HFFc6 (cell line): ENCODE results near the gene ANKRD11. TPM values are rescaled to one million over a fixed set of nuclear protein-coding genes. Genes with fewer than 3 reads are reported as not detected.
A peak's percentile ranks its signal among the peaks of the same experiment; 100 is the strongest.

Experiments used
- DNase-seq: peaks from one replicate; pipeline ENCODE4 v3.0.0-alpha.2; 2018
- H3K27ac Mint-ChIP-seq: 2 replicates; pipeline ENCODE4 v1.8.0; 2020; ENCODE audit warnings: mild to moderate bottlenecking, mixed read lengths
- H3K27me3 Mint-ChIP-seq: 2 replicates; pipeline ENCODE4 v1.8.0; 2021; ENCODE audit warnings: mild to moderate bottlenecking, moderate library complexity, mixed read lengths; ENCODE audit not compliant: insufficient read depth
- H3K36me3 Mint-ChIP-seq: 2 replicates; pipeline ENCODE4 v1.8.0; 2021; ENCODE audit warnings: low read depth, mixed read lengths
- H3K4me1 Mint-ChIP-seq: 2 replicates; pipeline ENCODE4 v1.8.0; 2020; ENCODE audit warnings: low read depth, mixed read lengths
- H3K4me3 Mint-ChIP-seq: 2 replicates; pipeline ENCODE4 v1.8.0; 2020; ENCODE audit warnings: mild to moderate bottlenecking, moderate library complexity, mixed read lengths
- H3K9me3 Mint-ChIP-seq: 2 replicates; pipeline ENCODE4 v1.8.0; 2020; ENCODE audit warnings: mild to moderate bottlenecking, mixed read lengths
- CTCF ChIP-seq: fragments of 200-600 bp; sonication (generic); IDR thresholded peaks from 2 replicates; pipeline ENCODE4 v1.5.0; 2021; ENCODE audit warnings: antibody characterized with exemption, mild to moderate bottlenecking
- long read RNA-seq: library from polyadenylated mRNA; unstranded; transcript quantifications from one replicate; pipeline ENCODE4 v2.0.0, GENCODE V29; 2019
- total RNA-seq, 6 experiments: library from RNA; stranded (reverse); fragmentation: NEBNext Ultra II Directional; extraction: Animal tissue kit (Norgen Biotek cat#: 25700); gene quantifications; 2 replicates in 1 of 6; 3 replicates in 5 of 6; pipeline ENCODE4 v1.2.3, GENCODE V29; 2021

The ANKRD11 gene
- 100 to 1,000 TPM; 110 to 120 (median 116) TPM for total RNA-seq
- long read RNA-seq, partial matches to known transcripts = 11 of 40 reads
- long read RNA-seq, other reads (novel, unspliced or antisense) = 29 of 40 reads

- Mint-ChIP-seq H3K4me1 (peaks cover 62% of the 10 kb centered on the region), H3K27me3 (peaks cover 7% of the 10 kb centered on the region), H3K36me3 (peaks cover 16% of the 10 kb centered on the region), H3K27ac (peak within 1 kb of the TSS; percentile 92), H3K4me3 (peak within 1 kb of the TSS; percentile 94), H3K9me3 (no peaks in the 10 kb centered on the region)
- DNase-seq = peak; percentile 100
- TF ChIP-seq CTCF = no peak
These were observed at the start of gene ANKRD11 for GRCh38 chr16:89490439-89491237. ANKRD11 (minus strand) TSS chr16:89490561; CDS start chr16:89317019, 173,542 bp downstream.

DNA sequence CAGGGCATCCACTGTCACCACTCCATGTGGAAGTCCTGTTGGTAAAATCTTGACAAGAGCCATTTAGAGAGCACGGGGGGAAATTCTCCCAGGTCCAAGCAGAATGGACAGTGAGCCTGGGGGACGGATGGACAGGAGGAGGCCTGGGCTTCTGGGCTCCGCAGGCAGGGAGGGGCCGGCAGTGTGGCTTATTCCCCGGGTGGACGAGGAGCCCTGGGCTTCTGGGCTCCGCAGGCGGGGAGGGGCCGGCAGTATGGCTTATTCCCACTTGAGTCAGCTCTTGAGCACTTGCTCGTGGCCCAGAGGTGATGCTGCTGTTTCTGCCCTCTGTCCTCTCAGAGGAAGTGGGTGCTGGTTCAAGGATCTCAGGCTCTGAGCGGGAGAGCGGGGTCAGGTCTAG is 47.9 kb upstream of the ANKRD11 start:
- Mint-ChIP-seq H3K4me1 (peaks cover 6% of the 10 kb centered on the region), H3K9me3 (no peaks in the 10 kb centered on the region), H3K4me3 (no peak overlapping the region), H3K27ac (no peak overlapping the region; the same call in 1 of the 2 replicates), H3K36me3 (peaks cover 54% of the 10 kb centered on the region), H3K27me3 (0 out of 2 replicates have a peak, but pooled peaks cover 1% of the 10 kb centered on the region)
- TF ChIP-seq CTCF = no peak
- no peak for DNase-seq

DNA sequence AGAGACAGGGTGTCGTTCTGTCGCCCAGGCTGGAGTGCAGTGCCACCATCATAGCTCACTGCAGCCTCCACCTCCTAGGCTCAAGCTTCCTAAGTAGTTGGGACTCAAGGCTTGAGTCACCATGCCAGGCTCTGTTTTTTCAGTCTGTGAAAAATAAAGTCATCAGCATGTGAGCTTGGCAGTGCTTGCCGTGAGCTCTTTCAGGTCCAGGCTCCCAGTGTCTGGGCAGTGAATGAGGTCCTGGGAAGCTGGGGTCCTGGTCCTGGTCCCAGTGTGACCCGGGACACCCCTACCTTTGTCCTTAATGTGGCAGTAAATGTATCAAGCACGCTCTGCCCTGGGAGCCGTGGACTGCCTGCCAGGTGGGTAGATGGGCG is 47.2 kb upstream of the ANKRD11 start:
- Mint-ChIP-seq H3K9me3 (no peaks in the 10 kb centered on the region), H3K27me3 (0 out of 2 replicates have a peak, but pooled peaks cover 1% of the 10 kb centered on the region), H3K36me3 (peaks cover 51% of the 10 kb centered on the region), H3K4me1 (peaks cover 3% of the 10 kb centered on the region), H3K4me3 (no peak overlapping the region), H3K27ac (no peak overlapping the region)
- TF ChIP-seq CTCF = no peak
- no peak for DNase-seq

DNA sequence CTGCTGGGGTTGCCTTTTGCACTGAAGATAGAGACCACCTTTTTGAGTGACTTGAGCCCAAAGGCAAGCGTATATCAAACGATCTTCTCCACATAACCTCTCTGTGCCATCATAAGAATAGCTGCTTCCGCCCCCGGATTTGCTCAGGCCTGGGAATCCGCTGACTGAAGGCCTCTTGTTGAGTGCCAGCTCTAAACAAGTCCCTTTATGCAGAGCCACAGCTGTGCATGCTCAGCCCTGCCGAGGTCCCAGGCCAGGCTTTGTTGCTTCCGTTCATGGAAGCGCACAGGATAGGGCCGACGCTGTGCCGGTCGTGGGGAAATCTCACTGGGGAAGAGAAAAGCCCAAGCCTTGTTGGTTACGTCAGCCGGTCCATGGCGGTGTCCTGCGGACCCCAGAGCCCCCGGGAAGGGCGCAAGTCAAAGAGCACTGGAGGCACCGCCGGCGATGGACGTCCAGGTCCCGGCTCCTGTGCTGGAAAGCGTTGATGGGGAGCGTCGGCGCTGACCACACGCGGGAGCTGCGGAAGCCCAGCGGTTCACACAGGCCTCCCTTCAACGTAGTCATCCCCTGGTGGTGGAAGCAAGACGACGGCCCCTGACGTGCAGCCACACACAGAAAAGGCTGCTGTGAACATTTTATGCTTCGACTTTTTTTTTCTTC is 46.7 kb upstream of the ANKRD11 start:
- H3K36me3 Mint-ChIP-seq = peaks cover 49% of the 10 kb centered on the region
- TF ChIP-seq CTCF = no peak
- no peaks in the 10 kb centered on the region for H3K4me1 Mint-ChIP-seq
- H3K27me3 Mint-ChIP-seq = 0 out of 2 replicates have a peak, but pooled peaks cover 1% of the 10 kb centered on the region
- H3K27ac Mint-ChIP-seq = no peak overlapping the region
- H3K9me3 Mint-ChIP-seq = no peaks in the 10 kb centered on the region
- H3K4me3 Mint-ChIP-seq = no peak overlapping the region
- DNase-seq = no peak

- peaks cover 46% of the 10 kb centered on the region for H3K36me3 Mint-ChIP-seq
- H3K4me1 Mint-ChIP-seq = no peaks in the 10 kb centered on the region
- TF ChIP-seq CTCF = no peak
- no peak for DNase-seq
- no peaks in the 10 kb centered on the region for H3K9me3 Mint-ChIP-seq
- no peak overlapping the region for H3K4me3 Mint-ChIP-seq
- H3K27ac Mint-ChIP-seq = no peak overlapping the region
- peaks cover 1% of the 10 kb centered on the region; the same call in 1 of the 2 replicates for H3K27me3 Mint-ChIP-seq
These were observed 46.0 kb upstream of the ANKRD11 start for GRCh38 chr16:89536371-89536770.
